ENCODE data around the gene TULP1. TPM values are rescaled to one million over a fixed set of nuclear protein-coding genes. Genes with fewer than 3 reads are reported as not detected.

Gene TULP1
- total RNA-seq, 4 donors from 2014 or later = 0.72 to 0.83 TPM; not detected in 2

DNA sequence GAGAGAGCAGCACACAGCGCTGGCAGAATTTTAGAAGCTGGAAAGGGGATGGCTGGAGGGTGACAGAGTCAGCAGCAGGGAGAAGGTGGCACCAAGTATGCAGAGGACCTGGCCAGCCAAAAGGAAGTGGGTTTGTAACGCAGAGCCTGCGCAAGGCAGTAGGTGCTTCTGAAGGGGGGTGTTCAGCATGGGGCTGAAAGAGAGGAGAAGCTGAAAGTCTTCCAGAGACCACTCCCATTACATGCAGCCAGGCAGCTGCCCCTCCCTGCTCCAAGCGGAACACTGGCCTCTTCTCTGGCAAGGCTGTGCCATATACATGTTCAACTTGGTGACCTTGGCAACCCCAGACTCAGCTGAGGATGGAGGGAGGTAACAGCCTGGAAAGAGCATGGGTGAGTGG is 42.1 kb upstream of the TULP1 start:
- Histone ChIP-seq H3K36me3 (no peaks in the 10 kb centered on the region), H3K27me3 (no peaks in the 10 kb centered on the region), H3K4me1 (no peaks in the 10 kb centered on the region), H3K4me3 (no peak overlapping the region), H3K9me3 (peaks cover 3% of the 10 kb centered on the region), H3K27ac (no peak overlapping the region)
- TF ChIP-seq, protein P1, sequence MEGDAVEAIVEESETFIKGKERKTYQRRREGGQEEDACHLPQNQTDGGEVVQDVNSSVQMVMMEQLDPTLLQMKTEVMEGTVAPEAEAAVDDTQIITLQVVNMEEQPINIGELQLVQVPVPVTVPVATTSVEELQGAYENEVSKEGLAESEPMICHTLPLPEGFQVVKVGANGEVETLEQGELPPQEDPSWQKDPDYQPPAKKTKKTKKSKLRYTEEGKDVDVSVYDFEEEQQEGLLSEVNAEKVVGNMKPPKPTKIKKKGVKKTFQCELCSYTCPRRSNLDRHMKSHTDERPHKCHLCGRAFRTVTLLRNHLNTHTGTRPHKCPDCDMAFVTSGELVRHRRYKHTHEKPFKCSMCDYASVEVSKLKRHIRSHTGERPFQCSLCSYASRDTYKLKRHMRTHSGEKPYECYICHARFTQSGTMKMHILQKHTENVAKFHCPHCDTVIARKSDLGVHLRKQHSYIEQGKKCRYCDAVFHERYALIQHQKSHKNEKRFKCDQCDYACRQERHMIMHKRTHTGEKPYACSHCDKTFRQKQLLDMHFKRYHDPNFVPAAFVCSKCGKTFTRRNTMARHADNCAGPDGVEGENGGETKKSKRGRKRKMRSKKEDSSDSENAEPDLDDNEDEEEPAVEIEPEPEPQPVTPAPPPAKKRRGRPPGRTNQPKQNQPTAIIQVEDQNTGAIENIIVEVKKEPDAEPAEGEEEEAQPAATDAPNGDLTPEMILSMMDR (IDR thresholded peaks at IDR 0.05) = no peak
- TF ChIP-seq POLR2AphosphoS5 (IDR thresholded peaks at IDR 0.05) (no peak), EP300 (IDR thresholded peaks at IDR 0.05) (no peak), POLR2A (IDR thresholded peaks at IDR 0.05) (no peak)
- WGBS = 69% methylated on average over 4 of the region's 4 CpGs
- DNase-seq (ENCODE audit: low spot score in 2 of 2) = no peak

DNA sequence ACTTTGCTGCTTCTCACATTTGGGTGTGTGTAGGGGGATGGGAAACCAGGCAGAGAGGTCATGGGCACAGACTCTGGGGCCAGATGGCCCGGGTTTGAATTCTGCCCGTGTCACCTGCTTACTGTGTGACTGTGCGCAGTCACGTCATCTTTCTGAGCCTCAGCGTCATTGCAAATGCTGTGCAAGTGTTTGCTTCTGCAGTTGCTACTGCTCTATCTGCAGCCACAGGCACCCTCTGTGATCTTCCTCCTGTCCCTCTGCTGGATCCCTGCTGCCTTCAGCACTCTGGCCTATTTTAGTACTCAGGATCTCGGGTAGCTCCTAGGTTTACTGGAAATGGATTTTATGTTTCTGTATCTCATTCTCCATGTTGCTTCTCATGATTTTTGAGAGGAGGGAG is 40.6 kb upstream of the TULP1 start:
- TF ChIP-seq POLR2A (IDR thresholded peaks at IDR 0.05) = no peak
- TF ChIP-seq, protein P1 (IDR thresholded peaks at IDR 0.05) = no peak
- TF ChIP-seq POLR2AphosphoS5 (IDR thresholded peaks at IDR 0.05) = no peak
- no peak for TF ChIP-seq EP300 (IDR thresholded peaks at IDR 0.05)
- WGBS = 48% methylated on average over 6 of the region's 6 CpGs

DNA sequence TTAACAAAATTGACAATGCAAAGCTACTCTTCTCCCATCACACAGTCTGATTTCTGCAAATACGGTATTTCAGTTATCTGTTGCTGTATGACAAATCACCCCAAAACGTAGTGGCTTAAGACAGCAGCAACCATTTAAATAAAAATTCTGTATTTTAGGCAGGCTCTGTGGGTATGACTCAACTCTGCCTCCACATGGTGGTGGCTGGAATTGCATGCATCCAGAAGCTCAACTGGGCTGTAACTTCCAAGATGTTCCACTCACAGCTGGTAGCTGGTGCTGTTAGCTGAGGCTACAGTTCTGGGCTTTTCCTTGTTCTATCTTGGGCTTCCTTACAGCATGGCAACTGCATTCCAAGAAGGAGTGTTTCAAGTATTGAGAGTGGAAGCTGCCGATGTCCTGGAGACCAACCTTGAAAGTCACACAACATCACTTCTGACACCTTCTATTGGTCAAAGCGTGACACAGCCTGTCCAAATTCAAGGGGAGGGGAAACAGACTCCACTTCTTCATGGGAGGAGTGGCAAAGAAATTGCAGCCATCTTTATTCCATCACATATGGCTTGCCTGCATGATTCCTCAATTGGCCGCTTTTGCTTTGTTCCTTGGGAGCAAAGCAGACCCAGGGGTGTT is 39.7 kb upstream of the TULP1 start:
- WGBS = 65% methylated on average over 5 of the region's 5 CpGs
- H3K4me3 ChIP-seq = no peak overlapping the region
- DNase-seq (ENCODE audit: low spot score in 2 of 2) = no peak
- H3K9me3 ChIP-seq = peaks cover 3% of the 10 kb centered on the region
- TF ChIP-seq EP300 (IDR thresholded peaks at IDR 0.05) (no peak), POLR2AphosphoS5 (IDR thresholded peaks at IDR 0.05) (no peak), POLR2A (IDR thresholded peaks at IDR 0.05) (no peak)
- TF ChIP-seq, protein P1 (IDR thresholded peaks at IDR 0.05) = peak in 1 of 2 donors; percentile 43
- no peaks in the 10 kb centered on the region for H3K4me1 ChIP-seq
- H3K36me3 ChIP-seq = no peaks in the 10 kb centered on the region
- H3K27ac ChIP-seq = no peak overlapping the region
- no peaks in the 10 kb centered on the region for H3K27me3 ChIP-seq

More for the DNA sequence above, 40.6 kb upstream of the TULP1 start:
- Histone ChIP-seq H3K4me1 (no peaks in the 10 kb centered on the region), H3K27ac (no peak overlapping the region), H3K27me3 (no peaks in the 10 kb centered on the region), H3K9me3 (peaks cover 3% of the 10 kb centered on the region), H3K4me3 (no peak overlapping the region), H3K36me3 (no peaks in the 10 kb centered on the region)
- no peak for DNase-seq (ENCODE audit: low spot score in 2 of 2)

DNA sequence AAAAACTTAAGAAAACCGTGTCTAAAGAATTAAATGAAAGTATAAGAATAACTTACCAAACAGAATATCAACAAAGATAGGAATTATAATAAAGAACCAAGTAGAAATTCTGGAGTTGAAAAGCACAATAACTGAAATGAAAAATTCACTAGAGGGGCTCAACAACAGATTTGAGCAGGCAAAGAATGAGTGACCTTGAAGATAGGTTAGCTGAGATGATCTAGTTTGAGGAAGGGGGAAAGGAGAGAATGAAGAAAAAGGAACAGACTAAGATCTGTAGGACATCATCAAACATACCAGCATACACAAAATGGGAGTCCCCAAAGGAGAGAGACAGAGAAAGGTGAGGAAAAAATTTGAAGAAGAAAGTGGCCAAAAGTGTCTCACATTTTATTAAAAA is 37.7 kb upstream of the TULP1 start:
- Histone ChIP-seq H3K27me3 (no peaks in the 10 kb centered on the region), H3K4me3 (no peak overlapping the region), H3K36me3 (no peaks in the 10 kb centered on the region), H3K27ac (no peak overlapping the region), H3K9me3 (peaks cover 3% of the 10 kb centered on the region), H3K4me1 (peaks cover 4% of the 10 kb centered on the region)
- no peak for DNase-seq (ENCODE audit: low spot score in 2 of 2)
- WGBS = 74% methylated on average over 1 of the region's 1 CpG
- TF ChIP-seq EP300 (IDR thresholded peaks at IDR 0.05) (no peak), POLR2A (IDR thresholded peaks at IDR 0.05) (no peak), POLR2AphosphoS5 (IDR thresholded peaks at IDR 0.05) (no peak)
- TF ChIP-seq, protein P1 (IDR thresholded peaks at IDR 0.05) = no peak

DNA sequence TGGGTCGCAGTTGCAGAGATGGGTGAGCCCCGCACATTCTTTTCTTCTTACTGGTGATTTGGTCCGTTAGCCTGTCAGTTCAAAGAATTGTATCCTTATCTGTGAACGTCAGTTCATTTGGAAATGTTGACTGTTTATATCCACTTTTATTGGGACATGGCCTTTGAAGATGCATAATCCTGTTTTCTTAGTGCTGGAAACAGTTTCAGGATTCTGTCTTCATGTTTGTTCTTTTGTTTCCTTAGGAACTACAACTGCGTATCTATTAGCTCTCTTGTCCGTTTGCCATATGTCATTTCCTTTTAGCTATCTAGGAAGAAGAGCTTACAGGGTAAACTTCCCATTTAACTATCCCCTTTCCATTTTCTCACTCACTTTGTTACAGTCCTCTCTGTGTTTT is 35.0 kb upstream of the TULP1 start:
- no peak for DNase-seq (ENCODE audit: low spot score in 2 of 2)

More for the DNA sequence above, 35.0 kb upstream of the TULP1 start:
- WGBS = 49% methylated on average over 6 of the region's 6 CpGs
- TF ChIP-seq POLR2AphosphoS5 (IDR thresholded peaks at IDR 0.05) = no peak
- TF ChIP-seq POLR2A (IDR thresholded peaks at IDR 0.05) = no peak
- no peak for TF ChIP-seq EP300 (IDR thresholded peaks at IDR 0.05)
- TF ChIP-seq, protein P1 (IDR thresholded peaks at IDR 0.05) = no peak
- Histone ChIP-seq H3K27me3 (no peaks in the 10 kb centered on the region), H3K27ac (no peak overlapping the region), H3K4me3 (no peak overlapping the region), H3K4me1 (peaks cover 5% of the 10 kb centered on the region), H3K9me3 (peaks cover 3% of the 10 kb centered on the region), H3K36me3 (no peaks in the 10 kb centered on the region)

All from suprapubic skin (tissue), 4 donors.